ENCODE data around the gene LCT.

- TF ChIP-seq EZH2 (IDR thresholded peaks at IDR 0.05; ENCODE audit: low read depth) = no peak
- TF ChIP-seq CTCF (conservative IDR thresholded peaks at IDR 0.05) = no peak
These were observed 46.6 kb downstream of the LCT start for GRCh38 chr2:135790423-135790822.

Measured in PC-9 (cell line).